HG02798 (cell line): ENCODE results near the gene RXRB.
A peak's percentile ranks its signal among the peaks of the same experiment; 100 is the strongest.
"Not testable (repeated sequence)": the region's sequence is repeated elsewhere in the genome, so short reads cannot be mapped to it uniquely, and the experiment has no call there.

Source experiments
- ATAC-seq: cut with Tn5 transposase; IDR thresholded peaks from one replicate; pipeline ENCODE4 v1.9.1; 2021; ENCODE audit warnings: mild to moderate bottlenecking; ENCODE audit not compliant: unreplicated experiment, poor library complexity

RXRB gene

GRCh38 chr6:33166363-33166762 lies 34.1 kb downstream of the RXRB start:
- no peak for ATAC-seq

GRCh38 chr6:33165581-33166258 lies 34.7 kb downstream of the RXRB start:
- no peak for ATAC-seq

- no peak for ATAC-seq
These were observed 35.6 kb downstream of the RXRB start for GRCh38 chr6:33164665-33165373.

- no peak for ATAC-seq
These were observed 36.3 kb downstream of the RXRB start for GRCh38 chr6:33164176-33164575.

- ATAC-seq = no peak
These were observed 36.9 kb downstream of the RXRB start for GRCh38 chr6:33163540-33163939.

GRCh38 chr6:33161354-33162331 lies 38.8 kb downstream of the RXRB start:
- peak; percentile 78 for ATAC-seq

- ATAC-seq = no peak
These were observed 39.6 kb downstream of the RXRB start for GRCh38 chr6:33160728-33161344.

GRCh38 chr6:33160096-33160495 lies 40.4 kb downstream of the RXRB start:
- no peak for ATAC-seq

- no peak for ATAC-seq
These were observed 43.5 kb downstream of the RXRB start for GRCh38 chr6:33156964-33157363.

GRCh38 chr6:33156561-33156960 lies 43.9 kb downstream of the RXRB start:
- no peak for ATAC-seq

- ATAC-seq = no peak
These were observed 46.1 kb downstream of the RXRB start for GRCh38 chr6:33154349-33154748.

GRCh38 chr6:33151050-33151449 lies 49.4 kb downstream of the RXRB start:
- no peak for ATAC-seq

- not testable (repeated sequence) for ATAC-seq
These were observed 49.9 kb downstream of the RXRB start for GRCh38 chr6:33150560-33150959.

GRCh38 chr6:33147807-33148666 lies 52.4 kb downstream of the RXRB start:
- no peak for ATAC-seq

- no peak for ATAC-seq
These were observed 56.1 kb downstream of the RXRB start for GRCh38 chr6:33144373-33144772.
